ENCODE measurements around the gene SMAP1. TPM values are rescaled to one million over a fixed set of nuclear protein-coding genes. Genes with fewer than 3 reads are reported as not detected.

Gene SMAP1
- total and polyA plus RNA-seq, 8 donors, result 26.2 to 30.6 (median 26.9) TPM

GRCh38 chr6:70700922-70701876, 33.5 kb downstream of the SMAP1 start:
- H3K4me1 ChIP-seq, result peaks cover 0 to 5% of the 10 kb centered on the region in 2 donors
- no peak for ATAC-seq
- DNase-seq, result peak in 1 of 4 donors; percentile 55
- no peak overlapping the region for H3K4me3 ChIP-seq
- peaks cover 0 to 10% of the 10 kb centered on the region in 2 donors for H3K36me3 ChIP-seq
- no peak overlapping the region for H3K27ac ChIP-seq
- H3K27me3 ChIP-seq, result no peaks in the 10 kb centered on the region
- no peak for TF ChIP-seq CTCF (IDR thresholded peaks at IDR 0.05)
- intact Hi-C loops (cut with DNase I), result loop anchor here in 1 of 2 donors (10.0 kb wide), 1 partner anchor 184 kb away; no protein-coding TSS in a partner anchor
- no peaks in the 10 kb centered on the region for H3K9me3 ChIP-seq

- no peak for TF ChIP-seq CTCF (IDR thresholded peaks at IDR 0.05)
- intact Hi-C loops (cut with DNase I), result loop anchor here in 1 of 2 donors (10.0 kb wide), 1 partner anchor 179 kb away; no protein-coding TSS in a partner anchor
- peaks cover 0 to 5% of the 10 kb centered on the region in 2 donors for H3K4me1 ChIP-seq
These were observed 38.1 kb downstream of the SMAP1 start for GRCh38 chr6:70705772-70706171.

GRCh38 chr6:70706491-70707123, 38.9 kb downstream of the SMAP1 start:
- intact Hi-C loops (cut with DNase I), result loop anchor here in 1 of 2 donors (10.0 kb wide), 1 partner anchor 178 kb away; no protein-coding TSS in a partner anchor
- H3K9me3 ChIP-seq, result no peaks in the 10 kb centered on the region
- DNase-seq (peak in 2 of 4 donors; percentile 54), ATAC-seq (peak; percentile 49)
- peaks cover 0 to 5% of the 10 kb centered on the region in 2 donors for H3K4me1 ChIP-seq
- H3K4me3 ChIP-seq, result no peak overlapping the region
- H3K27ac ChIP-seq, result no peak overlapping the region
- H3K36me3 ChIP-seq, result no peaks in the 10 kb centered on the region
- peak; percentile 25 to 72 for TF ChIP-seq CTCF (IDR thresholded peaks at IDR 0.05)
- no peaks in the 10 kb centered on the region for H3K27me3 ChIP-seq

More at GRCh38 chr6:70705772-70706171, 38.1 kb downstream of the SMAP1 start:
- ATAC-seq (no peak), DNase-seq (no peak)
- H3K36me3 ChIP-seq, result no peaks in the 10 kb centered on the region
- no peaks in the 10 kb centered on the region for H3K27me3 ChIP-seq
- H3K27ac ChIP-seq, result no peak overlapping the region
- no peak overlapping the region for H3K4me3 ChIP-seq
- no peaks in the 10 kb centered on the region for H3K9me3 ChIP-seq

- no peak for TF ChIP-seq CTCF (IDR thresholded peaks at IDR 0.05)
- intact Hi-C loops (cut with DNase I), result loop anchor here (2.0 to 10.0 kb wide), 2 partner anchors 177 kb away; no protein-coding TSS in a partner anchor
- ATAC-seq (no peak), DNase-seq (no peak)
- H3K27me3 ChIP-seq, result no peaks in the 10 kb centered on the region
- H3K36me3 ChIP-seq, result no peaks in the 10 kb centered on the region
- H3K27ac ChIP-seq, result no peak overlapping the region
- H3K9me3 ChIP-seq, result no peaks in the 10 kb centered on the region
- no peak overlapping the region for H3K4me3 ChIP-seq
- H3K4me1 ChIP-seq, result peaks cover 0 to 4% of the 10 kb centered on the region in 2 donors
These were observed 40.2 kb downstream of the SMAP1 start for GRCh38 chr6:70707893-70708292.

All from left lung (tissue), 10 donors.